Measurements from ENCODE around the gene KRTAP5-1.

Gene KRTAP5-1

GRCh38 chr11:1542267-1542666, 42.8 kb downstream of the KRTAP5-1 start:
- DNase-seq: no peak

GRCh38 chr11:1541474-1542204, 43.4 kb downstream of the KRTAP5-1 start:
- DNase-seq: no peak

GRCh38 chr11:1540074-1540473, 45.0 kb downstream of the KRTAP5-1 start:
- DNase-seq: no peak

GRCh38 chr11:1538153-1538552, 46.9 kb downstream of the KRTAP5-1 start:
- DNase-seq: no peak

GRCh38 chr11:1536065-1536843, 48.8 kb downstream of the KRTAP5-1 start:
- no peak for DNase-seq

- DNase-seq: no peak
These were observed 50.4 kb downstream of the KRTAP5-1 start for GRCh38 chr11:1534682-1535081.
